ENCODE measurements around the gene AP4E1. TPM values are rescaled to one million over a fixed set of nuclear protein-coding genes. Genes with fewer than 3 reads are reported as not detected.

AP4E1 gene
- total RNA-seq, 4 donors from 2014 or later, result 9.9 to 13.2 (median 10.6) TPM

GRCh38 chr15:51007131-51007666, 98.7 kb downstream of the AP4E1 start:
- no peak for TF ChIP-seq CTCF (IDR thresholded peaks at IDR 0.05)
- TF ChIP-seq EP300 (IDR thresholded peaks at IDR 0.05), result no peak
- TF ChIP-seq POLR2A (IDR thresholded peaks at IDR 0.05; ENCODE audit: low read depth), result no peak
- no peak for TF ChIP-seq POLR2AphosphoS5 (IDR thresholded peaks at IDR 0.05)
- H3K9me3 ChIP-seq, result no peaks in the 10 kb centered on the region
- no peak overlapping the region for H3K27ac ChIP-seq (replicated peaks in 1 of 4)
- H3K4me1 ChIP-seq, result no peaks in the 10 kb centered on the region
- WGBS, result 85% methylated on average over 4 of the region's 4 CpGs
- intact Hi-C loops (cut with DNase I), result no loop called here
- DNase-seq (ENCODE audit: extremely low spot score), result no peak
- no peaks in the 10 kb centered on the region for H3K27me3 ChIP-seq
- peaks cover 0 to 53% (median 14%) of the 10 kb centered on the region in 4 donors for H3K36me3 ChIP-seq
- no peak overlapping the region for H3K4me3 ChIP-seq

- no peak for TF ChIP-seq POLR2A (IDR thresholded peaks at IDR 0.05; ENCODE audit: low read depth)
- no peak for TF ChIP-seq EP300 (IDR thresholded peaks at IDR 0.05)
- TF ChIP-seq CTCF (IDR thresholded peaks at IDR 0.05), result no peak
- no peak for TF ChIP-seq POLR2AphosphoS5 (IDR thresholded peaks at IDR 0.05)
- intact Hi-C loops (cut with DNase I), result no loop called here
- no peak overlapping the region for H3K4me3 ChIP-seq
- no peaks in the 10 kb centered on the region for H3K9me3 ChIP-seq
- H3K4me1 ChIP-seq, result no peaks in the 10 kb centered on the region
- DNase-seq (ENCODE audit: extremely low spot score), result no peak
- peaks cover 0 to 24% (median 2%) of the 10 kb centered on the region in 4 donors for H3K36me3 ChIP-seq
- no peaks in the 10 kb centered on the region for H3K27me3 ChIP-seq
- 55% methylated on average over 1 of the region's 1 CpG for WGBS
- H3K27ac ChIP-seq (replicated peaks in 1 of 4), result no peak overlapping the region
Measured at GRCh38 chr15:51011212-51011611, 102.7 kb downstream of the AP4E1 start.

- no peaks in the 10 kb centered on the region for H3K27me3 ChIP-seq
- H3K27ac ChIP-seq (replicated peaks in 1 of 4), result no peak overlapping the region
- no peaks in the 10 kb centered on the region for H3K4me1 ChIP-seq
- no peaks in the 10 kb centered on the region for H3K9me3 ChIP-seq
- intact Hi-C loops (cut with DNase I), result no loop called here
- H3K4me3 ChIP-seq, result no peak overlapping the region
- H3K36me3 ChIP-seq, result no peaks in the 10 kb centered on the region
- WGBS, result 79% methylated on average over 1 of the region's 1 CpG
- DNase-seq (ENCODE audit: extremely low spot score), result no peak
- TF ChIP-seq EP300 (IDR thresholded peaks at IDR 0.05), result no peak
- no peak for TF ChIP-seq CTCF (IDR thresholded peaks at IDR 0.05)
- no peak for TF ChIP-seq POLR2A (IDR thresholded peaks at IDR 0.05; ENCODE audit: low read depth)
- TF ChIP-seq POLR2AphosphoS5 (IDR thresholded peaks at IDR 0.05), result no peak
Measured at GRCh38 chr15:51016615-51017014, 108.1 kb downstream of the AP4E1 start.

- DNase-seq (ENCODE audit: extremely low spot score), result no peak
- TF ChIP-seq CTCF (IDR thresholded peaks at IDR 0.05), result no peak
- TF ChIP-seq EP300 (IDR thresholded peaks at IDR 0.05), result no peak
- TF ChIP-seq POLR2AphosphoS5 (IDR thresholded peaks at IDR 0.05), result no peak
- TF ChIP-seq POLR2A (IDR thresholded peaks at IDR 0.05; ENCODE audit: low read depth), result no peak
- intact Hi-C loops (cut with DNase I), result no loop called here
Measured at GRCh38 chr15:51022206-51022605, 113.7 kb downstream of the AP4E1 start.

GRCh38 chr15:51023499-51023898, 115.0 kb downstream of the AP4E1 start:
- DNase-seq (ENCODE audit: extremely low spot score), result no peak
- intact Hi-C loops (cut with DNase I), result no loop called here
- no peaks in the 10 kb centered on the region for H3K9me3 ChIP-seq
- no peaks in the 10 kb centered on the region for H3K27me3 ChIP-seq
- H3K36me3 ChIP-seq, result no peaks in the 10 kb centered on the region
- H3K4me1 ChIP-seq, result no peaks in the 10 kb centered on the region
- no peak for TF ChIP-seq EP300 (IDR thresholded peaks at IDR 0.05)
- TF ChIP-seq POLR2A (IDR thresholded peaks at IDR 0.05; ENCODE audit: low read depth), result no peak
- TF ChIP-seq CTCF (IDR thresholded peaks at IDR 0.05), result no peak
- no peak for TF ChIP-seq POLR2AphosphoS5 (IDR thresholded peaks at IDR 0.05)
- no peak overlapping the region for H3K4me3 ChIP-seq
- 87% methylated on average over 1 of the region's 1 CpG for whole genome bisulfite sequencing
- no peak overlapping the region for H3K27ac ChIP-seq (replicated peaks in 1 of 4)

More at GRCh38 chr15:51022206-51022605, 113.7 kb downstream of the AP4E1 start:
- H3K4me3 ChIP-seq, result no peak overlapping the region
- no peaks in the 10 kb centered on the region for H3K36me3 ChIP-seq
- H3K27ac ChIP-seq (replicated peaks in 1 of 4), result no peak overlapping the region
- no peaks in the 10 kb centered on the region for H3K4me1 ChIP-seq
- no peaks in the 10 kb centered on the region for H3K9me3 ChIP-seq
- no peaks in the 10 kb centered on the region for H3K27me3 ChIP-seq

Data from esophagus muscularis mucosa (tissue), 4 donors.